CD8-positive, alpha-beta memory T cell (primary cell): ENCODE results near the gene PPP2R1A. TPM values are rescaled to one million over a fixed set of nuclear protein-coding genes. Genes with fewer than 3 reads are reported as not detected.
"Not testable (repeated sequence)": the region's sequence is repeated elsewhere in the genome, so short reads cannot be mapped to it uniquely, and the experiment has no call there.

Experiments
- CTCF ChIA-PET: fragments of 350-600 bp; sonication (Branson Sonifier 250); formaldehyde crosslinking; loops from one replicate; lab custom pipeline; 2021; ENCODE audit warnings: antibody characterized with exemption; lab: Charles Lee
- POLR2A ChIA-PET: fragments of 350-600 bp; sonication (Branson Sonifier 250); formaldehyde crosslinking; loops from one replicate; lab custom pipeline; 2021; ENCODE audit warnings: antibody characterized with exemption; lab: Charles Lee
- DNase-seq, 5 donors: peaks; one replicate each; pipeline versions ENCODE4 v3.0.0 to v3.0.0-alpha.2; 2020 to 2022; ENCODE audit warnings: mixed read lengths in 1 of 5
- H3K27ac ChIP-seq: one replicate; pipeline ENCODE4 v1.7.0; 2013; ENCODE audit warnings: low read depth, mild to moderate bottlenecking, low read length, moderate library complexity
- H3K27me3 ChIP-seq: 2 replicates; pipeline ENCODE4 v1.7.0; 2013; ENCODE audit warnings: low read length, mild to moderate bottlenecking; ENCODE audit not compliant: insufficient read depth, poor library complexity, severe bottlenecking
- H3K36me3 ChIP-seq: 2 replicates; pipeline ENCODE4 v1.7.0; 2013; ENCODE audit warnings: mild to moderate bottlenecking, low read length, moderate library complexity; ENCODE audit not compliant: insufficient read depth
- H3K4me1 ChIP-seq: 2 replicates; pipeline ENCODE4 v1.7.0; 2013; ENCODE audit warnings: mild to moderate bottlenecking, low read length, moderate library complexity; ENCODE audit not compliant: insufficient read depth
- H3K4me3 ChIP-seq: 2 replicates; pipeline ENCODE4 v1.7.0; 2013; ENCODE audit warnings: mild to moderate bottlenecking, low read length
- H3K9me3 ChIP-seq: 2 replicates; pipeline ENCODE4 v1.7.0; 2013; ENCODE audit warnings: mild to moderate bottlenecking, low read length
- H3K27ac Mint-ChIP-seq, 8 donors: one replicate each; pipeline ENCODE4 v1.8.0; 2020 to 2021; ENCODE audit warnings: mixed read lengths in 8 of 8, mild to moderate bottlenecking in 6 of 8, inconsistent platforms in 3 of 8, moderate library complexity in 3 of 8
- H3K27me3 Mint-ChIP-seq, 2 donors: one replicate each; pipeline ENCODE4 v1.8.0; 2020 to 2021; ENCODE audit warnings: mixed read lengths in 2 of 2, mild to moderate bottlenecking in 1 of 2, moderate library complexity in 1 of 2
- H3K36me3 Mint-ChIP-seq, 3 donors: one replicate each; pipeline ENCODE4 v1.8.0; 2020 to 2021; ENCODE audit warnings: mixed read lengths in 3 of 3, inconsistent platforms in 1 of 3, mild to moderate bottlenecking in 1 of 3
- H3K4me1 Mint-ChIP-seq, 3 donors: one replicate each; pipeline ENCODE4 v1.8.0; 2020 to 2021; ENCODE audit warnings: mixed read lengths in 3 of 3, inconsistent platforms in 1 of 3, mild to moderate bottlenecking in 1 of 3
- H3K4me3 Mint-ChIP-seq, 7 donors: one replicate each; pipeline ENCODE4 v1.8.0; 2020 to 2021; ENCODE audit warnings: mixed read lengths in 7 of 7, mild to moderate bottlenecking in 6 of 7, moderate library complexity in 4 of 7, inconsistent platforms in 2 of 7
- H3K9me3 Mint-ChIP-seq, 5 donors: one replicate each; pipeline ENCODE4 v1.8.0; 2020 to 2022; ENCODE audit warnings: mixed read lengths in 5 of 5, mild to moderate bottlenecking in 3 of 5, moderate library complexity in 2 of 5, inconsistent platforms in 1 of 5
- polyA plus RNA-seq: library from polyadenylated mRNA; unstranded; fragments of 300-500 nt; fragmentation: Illumina TruSeq; gene quantifications from one replicate; pipeline ENCODE4 v1.2.3, GENCODE V29; 2021
- total RNA-seq, 2 experiments: library from RNA; stranded (reverse); gene quantifications; one replicate each; pipeline ENCODE4 v1.2.3, GENCODE V29; 2021

Gene PPP2R1A
- total and polyA plus RNA-seq, 3 experiments from 2014 or later, result 200 to 250 (median 232) TPM

- POLR2A ChIA-PET, result no interaction called here
- peaks cover 27% of the 10 kb centered on the region for H3K36me3 ChIP-seq
- peak overlapping the region in 7 of 8 donors; percentile 0 to 100 (median 99) for H3K27ac Mint-ChIP-seq
Measured at GRCh38 chr19:52191389-52191788, 1.5 kb downstream of the PPP2R1A start.

DNA sequence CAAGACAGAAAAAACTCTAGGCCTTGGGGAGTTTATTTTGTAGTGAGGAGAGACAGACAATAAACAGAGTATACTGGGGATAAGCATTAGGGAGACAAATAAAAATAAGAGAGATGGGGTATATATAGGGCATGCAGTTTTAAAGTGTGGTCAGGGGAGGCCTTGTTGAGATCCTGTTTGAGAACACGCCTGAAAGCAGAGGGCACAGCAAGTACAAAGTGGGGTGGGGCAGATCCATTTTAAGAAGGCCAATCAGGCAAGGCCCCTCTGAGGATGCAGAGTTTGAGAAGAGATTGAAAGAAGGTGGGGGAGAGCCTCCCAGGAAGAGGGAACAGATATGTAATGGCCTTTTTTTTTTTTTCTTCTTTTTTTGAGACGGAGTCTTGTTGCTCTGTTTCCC, 2.1 kb downstream of the PPP2R1A start:
- Histone ChIP-seq H3K9me3 (no peaks in the 10 kb centered on the region), H3K36me3 (peaks cover 30% of the 10 kb centered on the region), H3K4me3 (no peak overlapping the region), H3K27me3 (no peaks in the 10 kb centered on the region), H3K27ac (no peak overlapping the region), H3K4me1 (peaks cover 55% of the 10 kb centered on the region)
- Mint-ChIP-seq H3K4me3 (peak overlapping the region; percentile 69 to 99 (median 96)), H3K27ac (peak overlapping the region in 5 of 8 donors; percentile 10 to 100 (median 99)), H3K27me3 (peaks cover 0 to 1% of the 10 kb centered on the region in 2 donors), H3K36me3 (peaks cover 0 to 57% (median 8%) of the 10 kb centered on the region in 3 donors), H3K4me1 (peaks cover 49 to 72% (median 71%) of the 10 kb centered on the region in 3 donors), H3K9me3 (no peaks in the 10 kb centered on the region)
- ChIA-PET POLR2A (no interaction called here), CTCF (interaction anchor here (1.1 kb wide), 1 partner anchor 19 kb away, joined by 3 read pairs; no protein-coding TSS in a partner anchor)
- no peak for DNase-seq

More at GRCh38 chr19:52191389-52191788, 1.5 kb downstream of the PPP2R1A start:
- Mint-ChIP-seq H3K4me1 (peaks cover 46 to 66% (median 65%) of the 10 kb centered on the region in 3 donors), H3K36me3 (peaks cover 0 to 52% (median 8%) of the 10 kb centered on the region in 3 donors), H3K9me3 (no peaks in the 10 kb centered on the region), H3K4me3 (peak overlapping the region; percentile 69 to 99 (median 96)), H3K27me3 (peaks cover 0 to 1% of the 10 kb centered on the region in 2 donors)
- Histone ChIP-seq H3K27me3 (no peaks in the 10 kb centered on the region), H3K4me3 (peak overlapping the region; percentile 92), H3K4me1 (peaks cover 55% of the 10 kb centered on the region), H3K9me3 (no peaks in the 10 kb centered on the region), H3K27ac (peak overlapping the region; percentile 98)
- DNase-seq, result no peak
- CTCF ChIA-PET, result no interaction called here

GRCh38 chr19:52196256-52196967, 6.6 kb downstream of the PPP2R1A start:
- H3K36me3 Mint-ChIP-seq, result peaks cover 0 to 83% (median 8%) of the 10 kb centered on the region in 3 donors
- CTCF ChIA-PET, result no interaction called here

GRCh38 chr19:52197964-52198363, 8.1 kb downstream of the PPP2R1A start:
- Histone ChIP-seq H3K9me3 (no peaks in the 10 kb centered on the region), H3K27me3 (no peaks in the 10 kb centered on the region), H3K27ac (no peak overlapping the region), H3K4me1 (peaks cover 24% of the 10 kb centered on the region), H3K4me3 (no peak overlapping the region), H3K36me3 (peaks cover 48% of the 10 kb centered on the region)
- ChIA-PET CTCF (interaction anchor here (1.4 to 1.6 kb wide), 2 partner anchors 9 to 39 kb away, joined by 4 to 6 read pairs; no protein-coding TSS in a partner anchor), POLR2A (no interaction called here)
- Mint-ChIP-seq H3K36me3 (peaks cover 4 to 85% (median 4%) of the 10 kb centered on the region in 3 donors), H3K4me3 (no peak overlapping the region), H3K27ac (peak overlapping the region in 1 of 8 donors; percentile 39), H3K9me3 (no peaks in the 10 kb centered on the region), H3K27me3 (peaks cover 0 to 1% of the 10 kb centered on the region in 2 donors), H3K4me1 (peaks cover 50 to 93% (median 81%) of the 10 kb centered on the region in 3 donors)
- DNase-seq, result no peak

More at GRCh38 chr19:52196256-52196967, 6.6 kb downstream of the PPP2R1A start:
- DNase-seq, result no peak
- POLR2A ChIA-PET, result no interaction called here
- Histone ChIP-seq H3K36me3 (peaks cover 40% of the 10 kb centered on the region), H3K27me3 (no peaks in the 10 kb centered on the region), H3K4me1 (peaks cover 38% of the 10 kb centered on the region), H3K9me3 (no peaks in the 10 kb centered on the region), H3K4me3 (no peak overlapping the region), H3K27ac (no peak overlapping the region)
- Mint-ChIP-seq H3K4me3 (peak overlapping the region in 2 of 7 donors; percentile 36 to 39), H3K27me3 (peaks cover 0 to 1% of the 10 kb centered on the region in 2 donors), H3K4me1 (peaks cover 55 to 93% (median 84%) of the 10 kb centered on the region in 3 donors), H3K27ac (peak overlapping the region in 2 of 8 donors; percentile 39 to 63), H3K9me3 (no peaks in the 10 kb centered on the region)

- Histone ChIP-seq H3K9me3 (no peaks in the 10 kb centered on the region), H3K27ac (no peak overlapping the region), H3K4me3 (no peak overlapping the region), H3K4me1 (peaks cover 19% of the 10 kb centered on the region), H3K27me3 (no peaks in the 10 kb centered on the region), H3K36me3 (peaks cover 49% of the 10 kb centered on the region)
- ChIA-PET CTCF (interaction anchor here (1.4 to 1.6 kb wide), 2 partner anchors 10 to 39 kb away, joined by 4 to 6 read pairs; no protein-coding TSS in a partner anchor), POLR2A (no interaction called here)
- Mint-ChIP-seq H3K36me3 (peaks cover 4 to 88% (median 5%) of the 10 kb centered on the region in 3 donors), H3K9me3 (no peaks in the 10 kb centered on the region), H3K4me1 (peaks cover 51 to 95% (median 79%) of the 10 kb centered on the region in 3 donors), H3K4me3 (no peak overlapping the region), H3K27ac (peak overlapping the region in 2 of 8 donors; percentile 23 to 75), H3K27me3 (peaks cover 0 to 1% of the 10 kb centered on the region in 2 donors)
- no peak for DNase-seq
Measured at GRCh38 chr19:52198678-52199077, 8.8 kb downstream of the PPP2R1A start.

DNA sequence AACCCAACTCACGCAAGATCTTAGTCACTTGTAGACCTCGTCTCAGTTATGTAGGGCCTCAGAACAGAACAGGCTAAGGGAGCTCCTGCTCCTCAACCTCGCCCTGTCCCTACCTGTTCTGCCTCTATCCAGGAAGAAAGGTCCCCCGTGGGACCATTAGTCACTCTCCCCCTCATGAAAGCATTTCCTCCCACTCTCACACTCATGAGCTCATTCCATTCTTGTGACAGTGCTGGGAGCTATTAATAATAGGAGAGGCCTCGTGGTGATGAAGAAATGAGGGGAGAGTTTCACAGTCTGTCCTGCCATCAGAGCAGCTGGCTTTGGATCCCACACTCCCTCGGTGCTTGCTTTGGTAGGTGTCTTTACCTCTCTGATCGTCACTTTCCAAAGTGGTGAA, 10.2 kb downstream of the PPP2R1A start:
- Mint-ChIP-seq H3K36me3 (peaks cover 9 to 91% (median 15%) of the 10 kb centered on the region in 3 donors), H3K27ac (peak overlapping the region in 1 of 8 donors; percentile 42), H3K9me3 (no peaks in the 10 kb centered on the region), H3K27me3 (no peaks in the 10 kb centered on the region), H3K4me1 (peaks cover 54 to 96% (median 79%) of the 10 kb centered on the region in 3 donors), H3K4me3 (no peak overlapping the region)
- Histone ChIP-seq H3K4me1 (peaks cover 6% of the 10 kb centered on the region), H3K36me3 (peaks cover 58% of the 10 kb centered on the region), H3K4me3 (no peak overlapping the region), H3K27me3 (no peaks in the 10 kb centered on the region), H3K9me3 (no peaks in the 10 kb centered on the region), H3K27ac (no peak overlapping the region)
- ChIA-PET CTCF (no interaction called here), POLR2A (no interaction called here)
- no peak for DNase-seq

- POLR2A ChIA-PET, result interaction anchor here (0.6 kb wide), 1 partner anchor 65 kb away, joined by 3 read pairs; no protein-coding TSS in a partner anchor
- peaks cover 60% of the 10 kb centered on the region for H3K36me3 ChIP-seq
- Mint-ChIP-seq H3K4me1 (peaks cover 58 to 98% (median 79%) of the 10 kb centered on the region in 3 donors), H3K36me3 (peaks cover 9 to 91% (median 21%) of the 10 kb centered on the region in 3 donors)
- H3K4me1 ChIP-seq, H3K27ac ChIP-seq, DNase-seq, H3K27me3 ChIP-seq, H3K27me3 Mint-ChIP-seq, CTCF ChIA-PET, H3K4me3 ChIP-seq, H3K27ac Mint-ChIP-seq, H3K9me3 ChIP-seq, H3K9me3 Mint-ChIP-seq, H3K4me3 Mint-ChIP-seq: not testable (repeated sequence)
Measured at GRCh38 chr19:52200755-52201391, 11.0 kb downstream of the PPP2R1A start.
